ENCODE data around the gene SORCS2.

Gene SORCS2

GRCh38 chr4:7540654-7541413, 348.5 kb downstream of the SORCS2 start:
- no peak for TF ChIP-seq MAX (IDR thresholded peaks at IDR 0.05; ENCODE audit: low read depth, low read length)
- TF ChIP-seq CTCF (IDR thresholded peaks at IDR 0.05; ENCODE audit: low read depth, low read length), result no peak
- TF ChIP-seq POLR2A (IDR thresholded peaks at IDR 0.05; ENCODE audit: extremely low read depth, insufficient read length), result no peak
- DNase-seq (ENCODE audit: low read depth), result no peak
- H3K4me3 ChIP-seq (ENCODE audit: low read depth, low read length), result no peak overlapping the region

GRCh38 chr4:7541414-7541810, 349.1 kb downstream of the SORCS2 start:
- no peak for DNase-seq (ENCODE audit: low read depth)
- no peak overlapping the region for H3K4me3 ChIP-seq (ENCODE audit: low read depth, low read length)
- TF ChIP-seq MYC (IDR thresholded peaks at IDR 0.05; ENCODE audit: low read depth, low read length) (no peak), CTCF (IDR thresholded peaks at IDR 0.05; ENCODE audit: low read depth, low read length) (no peak), MAX (IDR thresholded peaks at IDR 0.05; ENCODE audit: low read depth, low read length) (no peak), POLR2A (IDR thresholded peaks at IDR 0.05; ENCODE audit: extremely low read depth, insufficient read length) (no peak)

GRCh38 chr4:7542781-7543180, 350.4 kb downstream of the SORCS2 start:
- H3K4me3 ChIP-seq (ENCODE audit: low read depth, low read length), result no peak overlapping the region
- no peak for TF ChIP-seq CTCF (IDR thresholded peaks at IDR 0.05; ENCODE audit: low read depth, low read length)
- no peak for DNase-seq (ENCODE audit: low read depth)

- DNase-seq (ENCODE audit: low read depth), result no peak
- no peak for TF ChIP-seq MAX (IDR thresholded peaks at IDR 0.05; ENCODE audit: low read depth, low read length)
- H3K4me3 ChIP-seq (ENCODE audit: low read depth, low read length), result no peak overlapping the region
Measured at GRCh38 chr4:7546152-7546808, 353.9 kb downstream of the SORCS2 start.

- no peak for DNase-seq (ENCODE audit: low read depth)
- no peak overlapping the region for H3K4me3 ChIP-seq (ENCODE audit: low read depth, low read length)
- TF ChIP-seq POLR2A (IDR thresholded peaks at IDR 0.05; ENCODE audit: extremely low read depth, insufficient read length) (no peak), MAX (IDR thresholded peaks at IDR 0.05; ENCODE audit: low read depth, low read length) (no peak), CTCF (IDR thresholded peaks at IDR 0.05; ENCODE audit: low read depth, low read length) (no peak), MYC (IDR thresholded peaks at IDR 0.05; ENCODE audit: low read depth, low read length) (no peak)
Measured at GRCh38 chr4:7546809-7547367, 354.6 kb downstream of the SORCS2 start.

GRCh38 chr4:7547368-7548040, 355.2 kb downstream of the SORCS2 start:
- TF ChIP-seq MAX (IDR thresholded peaks at IDR 0.05; ENCODE audit: low read depth, low read length), result no peak
- TF ChIP-seq POLR2A (IDR thresholded peaks at IDR 0.05; ENCODE audit: extremely low read depth, insufficient read length), result no peak
- no peak for TF ChIP-seq CTCF (IDR thresholded peaks at IDR 0.05; ENCODE audit: low read depth, low read length)
- no peak for TF ChIP-seq MYC (IDR thresholded peaks at IDR 0.05; ENCODE audit: low read depth, low read length)
- DNase-seq (ENCODE audit: low read depth), result no peak
- no peak overlapping the region for H3K4me3 ChIP-seq (ENCODE audit: low read depth, low read length)
